ENCODE results near the gene ITIH1.
A peak's percentile ranks its signal among the peaks of the same experiment; 100 is the strongest.

The ITIH1 gene

DNA sequence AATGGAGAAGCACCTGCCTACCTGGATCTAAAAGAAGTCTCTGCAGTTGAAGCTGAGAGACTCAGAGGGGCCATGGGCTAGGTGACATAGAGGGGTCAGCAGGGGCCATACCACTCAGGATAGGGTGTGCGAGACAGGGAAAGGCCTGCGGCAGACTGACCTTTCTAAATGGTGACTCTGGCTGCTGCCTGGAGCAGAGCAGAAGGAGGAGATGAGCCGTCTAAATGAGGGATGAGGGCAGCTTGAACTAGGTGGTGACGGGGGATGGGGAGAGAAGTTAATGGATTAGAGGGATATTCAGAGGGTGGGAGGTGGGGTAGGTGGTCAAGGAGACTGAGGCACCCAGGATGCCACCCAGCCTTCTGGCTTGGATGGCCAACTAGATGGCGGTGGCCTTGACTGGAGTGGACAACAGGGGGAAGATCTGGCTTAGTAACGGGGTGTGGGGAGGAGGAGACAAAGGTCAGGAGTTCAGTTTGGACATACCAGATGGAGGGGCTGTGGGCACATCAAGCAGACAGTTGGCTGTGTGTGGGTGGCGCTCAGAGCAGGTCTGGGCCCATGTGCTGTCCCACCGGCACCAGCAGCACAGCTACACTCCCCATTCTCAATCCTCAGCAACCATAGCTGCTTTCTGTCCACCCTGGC is 3.2 kb upstream of the ITIH1 start:
- TF ChIP-seq POLR2AphosphoS5 (IDR thresholded peaks at IDR 0.05; ENCODE audit: low read depth, low read length) = no peak
- no peak for TF ChIP-seq FOXP2 (optimal IDR thresholded peaks at IDR 0.05; ENCODE audit: borderline replicate concordance, extremely low read depth, extremely low read length, insufficient read depth)
- no peak for TF ChIP-seq SIN3A (IDR thresholded peaks at IDR 0.05; ENCODE audit: borderline replicate concordance, insufficient read depth, low read length)
- TF ChIP-seq TAF1 (IDR thresholded peaks at IDR 0.05; ENCODE audit: borderline replicate concordance, insufficient read depth, low read length) = no peak
- TF ChIP-seq, protein P1, sequence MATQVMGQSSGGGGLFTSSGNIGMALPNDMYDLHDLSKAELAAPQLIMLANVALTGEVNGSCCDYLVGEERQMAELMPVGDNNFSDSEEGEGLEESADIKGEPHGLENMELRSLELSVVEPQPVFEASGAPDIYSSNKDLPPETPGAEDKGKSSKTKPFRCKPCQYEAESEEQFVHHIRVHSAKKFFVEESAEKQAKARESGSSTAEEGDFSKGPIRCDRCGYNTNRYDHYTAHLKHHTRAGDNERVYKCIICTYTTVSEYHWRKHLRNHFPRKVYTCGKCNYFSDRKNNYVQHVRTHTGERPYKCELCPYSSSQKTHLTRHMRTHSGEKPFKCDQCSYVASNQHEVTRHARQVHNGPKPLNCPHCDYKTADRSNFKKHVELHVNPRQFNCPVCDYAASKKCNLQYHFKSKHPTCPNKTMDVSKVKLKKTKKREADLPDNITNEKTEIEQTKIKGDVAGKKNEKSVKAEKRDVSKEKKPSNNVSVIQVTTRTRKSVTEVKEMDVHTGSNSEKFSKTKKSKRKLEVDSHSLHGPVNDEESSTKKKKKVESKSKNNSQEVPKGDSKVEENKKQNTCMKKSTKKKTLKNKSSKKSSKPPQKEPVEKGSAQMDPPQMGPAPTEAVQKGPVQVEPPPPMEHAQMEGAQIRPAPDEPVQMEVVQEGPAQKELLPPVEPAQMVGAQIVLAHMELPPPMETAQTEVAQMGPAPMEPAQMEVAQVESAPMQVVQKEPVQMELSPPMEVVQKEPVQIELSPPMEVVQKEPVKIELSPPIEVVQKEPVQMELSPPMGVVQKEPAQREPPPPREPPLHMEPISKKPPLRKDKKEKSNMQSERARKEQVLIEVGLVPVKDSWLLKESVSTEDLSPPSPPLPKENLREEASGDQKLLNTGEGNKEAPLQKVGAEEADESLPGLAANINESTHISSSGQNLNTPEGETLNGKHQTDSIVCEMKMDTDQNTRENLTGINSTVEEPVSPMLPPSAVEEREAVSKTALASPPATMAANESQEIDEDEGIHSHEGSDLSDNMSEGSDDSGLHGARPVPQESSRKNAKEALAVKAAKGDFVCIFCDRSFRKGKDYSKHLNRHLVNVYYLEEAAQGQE (IDR thresholded peaks at IDR 0.05; ENCODE audit: insufficient read depth in 1 of 2, low read depth in 2 of 2, low read length in 2 of 2) = no peak

DNA sequence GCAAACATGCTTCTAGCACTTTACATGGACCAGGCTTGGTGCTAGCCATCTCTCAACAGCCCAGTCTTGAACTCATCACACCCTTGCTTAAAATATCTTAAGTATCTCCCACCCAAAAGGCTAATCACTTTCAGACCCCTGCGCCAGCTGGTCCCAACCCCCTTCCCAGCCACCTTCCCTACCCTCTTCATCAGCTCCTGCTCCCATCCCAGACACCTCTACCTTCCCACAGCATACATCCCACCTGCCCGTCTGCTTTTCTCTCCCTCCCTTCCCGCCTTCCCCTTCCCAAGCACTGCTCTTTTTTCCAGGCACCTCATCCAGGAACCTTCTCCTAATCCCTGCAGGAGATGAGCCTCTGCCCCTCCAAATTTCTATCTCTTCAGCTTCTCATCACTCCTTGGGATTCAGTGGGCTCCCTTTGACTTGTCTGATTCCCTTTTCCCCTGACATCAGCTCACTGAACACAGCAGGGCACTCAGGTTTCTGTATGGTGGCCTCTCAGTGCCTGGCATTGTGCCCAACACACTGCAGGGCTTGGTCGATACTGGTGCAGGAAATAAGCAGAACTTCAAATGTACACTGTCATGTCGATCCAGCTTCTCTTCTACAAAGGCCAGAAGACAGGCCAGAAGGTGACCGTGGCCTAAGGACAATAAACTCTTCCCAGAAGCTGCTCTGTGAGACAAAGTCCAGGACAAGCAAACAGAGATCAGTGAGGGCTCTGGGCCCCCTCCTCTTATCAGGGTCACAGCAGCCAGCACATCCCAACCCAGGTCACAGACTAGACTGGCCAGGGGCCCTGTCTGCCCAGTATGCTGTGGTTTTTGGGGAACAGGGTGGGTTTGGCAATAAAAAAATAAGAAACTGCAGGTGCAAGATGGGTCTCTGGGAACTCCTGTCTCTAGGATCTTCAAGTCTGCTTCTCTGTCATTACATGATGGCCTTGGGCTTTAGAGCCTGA is 2.2 kb upstream of the ITIH1 start:
- TF ChIP-seq TAF1 (IDR thresholded peaks at IDR 0.05; ENCODE audit: borderline replicate concordance, insufficient read depth, low read length) (no peak), FOXP2 (optimal IDR thresholded peaks at IDR 0.05; ENCODE audit: borderline replicate concordance, extremely low read depth, extremely low read length, insufficient read depth) (no peak), POLR2AphosphoS5 (IDR thresholded peaks at IDR 0.05; ENCODE audit: low read depth, low read length) (no peak), SIN3A (IDR thresholded peaks at IDR 0.05; ENCODE audit: borderline replicate concordance, insufficient read depth, low read length) (no peak)
- TF ChIP-seq, protein P1 (IDR thresholded peaks at IDR 0.05; ENCODE audit: insufficient read depth in 1 of 2, low read depth in 2 of 2, low read length in 2 of 2) = no peak

DNA sequence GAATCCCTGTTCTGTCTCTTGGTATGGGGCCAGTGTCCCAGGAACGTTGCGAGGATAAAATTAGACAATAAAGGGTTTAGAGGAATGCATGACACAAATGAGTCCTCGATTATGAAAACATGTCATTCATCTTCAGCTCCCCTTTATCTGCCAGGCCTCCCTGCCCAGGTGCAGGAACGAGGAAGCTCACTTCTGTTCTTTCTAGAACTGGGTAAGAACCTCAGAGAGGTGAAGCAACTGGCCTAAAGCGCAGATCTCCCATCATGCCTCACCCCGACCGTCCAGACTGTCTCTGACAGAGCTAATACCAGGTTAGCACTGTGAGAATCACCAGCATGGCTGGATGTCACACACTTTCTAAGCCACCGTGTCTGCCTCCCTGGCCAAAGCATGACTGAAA is 1.5 kb upstream of the ITIH1 start:
- no peak for TF ChIP-seq POLR2AphosphoS5 (IDR thresholded peaks at IDR 0.05; ENCODE audit: low read depth, low read length)
- TF ChIP-seq SIN3A (IDR thresholded peaks at IDR 0.05; ENCODE audit: borderline replicate concordance, insufficient read depth, low read length) = no peak
- TF ChIP-seq FOXP2 (optimal IDR thresholded peaks at IDR 0.05; ENCODE audit: borderline replicate concordance, extremely low read depth, extremely low read length, insufficient read depth) = no peak
- TF ChIP-seq TAF1 (IDR thresholded peaks at IDR 0.05; ENCODE audit: borderline replicate concordance, insufficient read depth, low read length) = no peak
- TF ChIP-seq, protein P1 (IDR thresholded peaks at IDR 0.05; ENCODE audit: insufficient read depth in 1 of 2, low read depth in 2 of 2, low read length in 2 of 2) = no peak

DNA sequence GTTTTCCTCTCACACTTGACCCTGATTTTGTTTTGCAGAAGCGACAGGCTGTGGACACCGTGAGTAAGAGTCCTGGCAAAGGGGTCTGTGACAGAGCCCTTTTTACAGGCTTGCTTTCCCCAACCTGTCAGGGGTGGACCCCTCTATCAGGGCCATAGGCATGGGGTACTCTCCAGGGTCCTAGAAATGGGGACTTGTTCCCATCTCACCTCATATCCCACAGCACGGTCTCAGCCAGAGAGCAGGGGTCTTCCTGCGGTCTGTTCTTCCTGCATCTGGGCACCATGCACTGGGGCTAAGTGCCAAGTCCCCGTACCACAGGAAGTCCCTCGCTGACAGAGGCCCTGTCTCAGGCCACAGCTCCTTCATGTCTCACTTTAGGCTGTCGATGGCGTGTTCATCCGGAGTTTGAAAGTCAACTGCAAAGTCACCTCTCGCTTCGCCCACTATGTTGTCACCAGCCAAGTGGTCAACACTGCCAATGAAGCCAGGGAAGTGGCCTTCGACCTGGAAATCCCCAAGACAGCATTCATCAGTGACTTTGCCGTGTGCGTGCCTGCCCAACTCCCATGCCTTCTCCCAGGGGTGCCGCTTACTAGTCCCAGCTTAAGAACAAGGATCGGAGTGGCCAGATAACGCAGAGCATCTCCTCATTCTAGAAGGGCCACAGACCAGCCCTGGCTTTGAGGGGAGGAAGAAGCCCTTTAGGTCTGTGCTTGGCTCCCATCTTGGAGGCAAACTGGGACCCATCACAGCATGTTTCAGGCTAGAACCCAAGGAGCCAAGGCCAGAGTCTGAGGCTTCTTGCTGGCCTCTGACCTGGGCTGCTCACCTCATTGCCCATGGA is 783 bp downstream of the ITIH1 start:
- TF ChIP-seq, protein P1 (IDR thresholded peaks at IDR 0.05; ENCODE audit: insufficient read depth in 1 of 2, low read depth in 2 of 2, low read length in 2 of 2) = peak in 1 of 2 experiments; percentile 67; a peak in 1 of 4 replicates
- no peak for TF ChIP-seq TAF1 (IDR thresholded peaks at IDR 0.05; ENCODE audit: borderline replicate concordance, insufficient read depth, low read length)
- no peak for TF ChIP-seq SIN3A (IDR thresholded peaks at IDR 0.05; ENCODE audit: borderline replicate concordance, insufficient read depth, low read length)
- TF ChIP-seq POLR2AphosphoS5 (IDR thresholded peaks at IDR 0.05; ENCODE audit: low read depth, low read length) = no peak
- TF ChIP-seq FOXP2 (optimal IDR thresholded peaks at IDR 0.05; ENCODE audit: borderline replicate concordance, extremely low read depth, extremely low read length, insufficient read depth) = no peak
